KMS-11 (cell line): ENCODE measurements around the gene VAMP5.
A peak's percentile ranks its signal among the peaks of the same experiment; 100 is the strongest.

Experiments
- H2AFZ ChIP-seq: fragments of 200-600 bp; sonication (generic); 2 replicates; pipeline ENCODE4 v1.6.1; 2016; ENCODE audit warnings: antibody characterized with exemption, mixed run types, low read depth
- H3K27ac ChIP-seq: fragments of 200-600 bp; sonication (generic); 2 replicates; pipeline ENCODE4 v1.6.1; 2016; ENCODE audit warnings: mild to moderate bottlenecking, mixed run types
- H3K27me3 ChIP-seq: fragments of 200-600 bp; sonication (generic); 2 replicates; pipeline ENCODE4 v1.6.1; 2017; ENCODE audit warnings: mild to moderate bottlenecking, low read depth, mixed run types, moderate library complexity; ENCODE audit not compliant: insufficient read depth
- H3K36me3 ChIP-seq: fragments of 200-600 bp; sonication (generic); 2 replicates; pipeline ENCODE4 v1.6.1; 2017; ENCODE audit warnings: mild to moderate bottlenecking, mixed run types; ENCODE audit not compliant: insufficient read depth
- H3K4me1 ChIP-seq: fragments of 200-600 bp; sonication (generic); 2 replicates; pipeline ENCODE4 v1.6.1; 2016; ENCODE audit warnings: mild to moderate bottlenecking, low read depth, mixed run types; ENCODE audit not compliant: poor library complexity, severe bottlenecking
- H3K4me2 ChIP-seq: fragments of 200-600 bp; sonication (generic); 2 replicates; pipeline ENCODE4 v1.7.0; 2016; ENCODE audit warnings: mild to moderate bottlenecking, mixed run types
- H3K4me3 ChIP-seq: fragments of 200-600 bp; sonication (generic); IDR thresholded peaks from 2 replicates; pipeline ENCODE4 v1.6.1; 2017; ENCODE audit warnings: low read depth, low read length, mixed read lengths; ENCODE audit not compliant: insufficient read depth
- H3K79me2 ChIP-seq: fragments of 200-600 bp; sonication (generic); 2 replicates; pipeline ENCODE4 v1.6.1; 2016; ENCODE audit warnings: low read depth, mixed run types; ENCODE audit not compliant: insufficient read depth
- H3K9ac ChIP-seq: fragments of 200-600 bp; sonication (generic); 2 replicates; pipeline ENCODE4 v1.6.1; 2016; ENCODE audit warnings: mild to moderate bottlenecking, mixed run types
- H4K20me1 ChIP-seq: fragments of 200-600 bp; sonication (generic); 2 replicates; pipeline ENCODE4 v1.6.1; 2016; ENCODE audit warnings: mild to moderate bottlenecking, mixed run types; ENCODE audit not compliant: insufficient read depth
- CTCF ChIP-seq: fragments of 200-600 bp; sonication (generic); conservative IDR thresholded peaks from 2 replicates; pipeline ENCODE4 v1.6.1; 2017; ENCODE audit warnings: low read depth, mild to moderate bottlenecking, antibody characterized with exemption, low read length, moderate library complexity, mixed read lengths

The VAMP5 gene, protein sequence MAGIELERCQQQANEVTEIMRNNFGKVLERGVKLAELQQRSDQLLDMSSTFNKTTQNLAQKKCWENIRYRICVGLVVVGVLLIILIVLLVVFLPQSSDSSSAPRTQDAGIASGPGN

GRCh38 chr2:85584354-85584856, at the start of gene VAMP5:
Gene VAMP5 (plus strand): TSS chr2:85584431. CDS start chr2:85584491, 60 bp downstream.
- no peak within 1 kb of the TSS for H3K4me2 ChIP-seq
- no peaks in the 10 kb centered on the region for H3K4me1 ChIP-seq
- no peak within 1 kb of the TSS for H3K9ac ChIP-seq

GRCh38 chr2:85534881-85535280, 49.4 kb upstream of the VAMP5 start:
- H3K27me3 ChIP-seq, result no peaks in the 10 kb centered on the region
- peaks cover 1% of the 10 kb centered on the region; the same call in 1 of the 2 replicates for H3K36me3 ChIP-seq
- peaks cover 2% of the 10 kb centered on the region for H4K20me1 ChIP-seq
- H3K4me3 ChIP-seq, result no peak overlapping the region
- H3K4me2 ChIP-seq, result no peak overlapping the region
- H2AFZ ChIP-seq, result no peak overlapping the region
- H3K9ac ChIP-seq, result no peak overlapping the region
- peaks cover 26% of the 10 kb centered on the region for H3K79me2 ChIP-seq
- H3K27ac ChIP-seq, result no peak overlapping the region
- no peak for TF ChIP-seq CTCF
- H3K4me1 ChIP-seq, result peaks cover 9% of the 10 kb centered on the region

More at GRCh38 chr2:85584354-85584856, at the start of gene VAMP5:
- no peak within 1 kb of the TSS for H3K27ac ChIP-seq
- no peak within 1 kb of the TSS for H2AFZ ChIP-seq
- H3K36me3 ChIP-seq, result no peaks in the 10 kb centered on the region
- H3K4me3 ChIP-seq, result no peak within 1 kb of the TSS
- no peaks in the 10 kb centered on the region for H4K20me1 ChIP-seq
- no peaks in the 10 kb centered on the region for H3K79me2 ChIP-seq
- H3K27me3 ChIP-seq, result peaks cover 6% of the 10 kb centered on the region; the same call in 1 of the 2 replicates
- no peak for TF ChIP-seq CTCF

- Histone ChIP-seq H3K36me3 (peaks cover 15% of the 10 kb centered on the region), H3K79me2 (peaks cover 42% of the 10 kb centered on the region), H3K4me2 (peak overlapping the region; percentile 76), H3K4me1 (peaks cover 19% of the 10 kb centered on the region), H3K4me3 (no peak overlapping the region), H3K9ac (peak overlapping the region; percentile 100; the same call in 1 of the 2 replicates), H3K27me3 (no peaks in the 10 kb centered on the region; the same call in 1 of the 2 replicates), H2AFZ (no peak overlapping the region), H3K27ac (peak overlapping the region; percentile 99; the same call in 1 of the 2 replicates), H4K20me1 (peaks cover 18% of the 10 kb centered on the region)
- no peak for TF ChIP-seq CTCF
Measured at GRCh38 chr2:85536479-85536878, 47.8 kb upstream of the VAMP5 start.

GRCh38 chr2:85537600-85538506, 46.4 kb upstream of the VAMP5 start:
- peak overlapping the region; percentile 76 for H3K4me2 ChIP-seq
- H3K27ac ChIP-seq, result peak overlapping the region; percentile 99
- H3K27me3 ChIP-seq, result no peaks in the 10 kb centered on the region; the same call in 1 of the 2 replicates
- H2AFZ ChIP-seq, result peak overlapping the region; percentile 36
- H3K9ac ChIP-seq, result peak overlapping the region; percentile 100
- H3K4me1 ChIP-seq, result peaks cover 32% of the 10 kb centered on the region
- TF ChIP-seq CTCF, result no peak
- H3K4me3 ChIP-seq, result peak overlapping the region; percentile 98
- H4K20me1 ChIP-seq, result peaks cover 32% of the 10 kb centered on the region
- peaks cover 55% of the 10 kb centered on the region for H3K79me2 ChIP-seq
- H3K36me3 ChIP-seq, result peaks cover 28% of the 10 kb centered on the region
